ENCODE results near the gene NEUROG3.

NEUROG3 gene

GRCh38 chr10:69609077-69609476 is 35.9 kb upstream of the NEUROG3 start:
- CTCF ChIA-PET: no interaction called here
- no peaks in the 10 kb centered on the region for H3K36me3 ChIP-seq (ENCODE audit: control insufficient read depth in 4 of 4, insufficient read depth in 4 of 4, low read length in 3 of 4)
- POLR2A ChIA-PET: no interaction called here
- H3K27ac ChIP-seq (ENCODE audit: insufficient read depth in 1 of 2, low read depth in 1 of 2, low read length in 2 of 2, poor library complexity in 1 of 2, severe bottlenecking in 2 of 2): no peak overlapping the region
- H3K27me3 ChIP-seq (replicated peaks in 2 of 5; ENCODE audit: control insufficient read depth in 4 of 5, insufficient read depth in 5 of 5, low read length in 4 of 5): peaks cover 0 to 2% (median 0%) of the 10 kb centered on the region in 5 experiments
- no peak overlapping the region for H3K4me3 ChIP-seq (ENCODE audit: control insufficient read depth in 1 of 7, extremely low read depth in 1 of 7, insufficient read depth in 4 of 7, low read depth in 2 of 7, low read length in 6 of 7)
- no peaks in the 10 kb centered on the region for H3K4me1 ChIP-seq (ENCODE audit: control extremely low read depth in 1 of 4, control insufficient read depth in 4 of 4, insufficient read depth in 4 of 4, low read length in 3 of 4)
- no peak for DNase-seq
- no CpG with 5 or more reads among the region's 1 CpG for WGBS (ENCODE audit: insufficient coverage)
- H3K9me3 ChIP-seq (ENCODE audit: control extremely low read depth in 1 of 5, control insufficient read depth in 4 of 5, insufficient read depth in 2 of 5, low read depth in 1 of 5, low read length in 4 of 5): peaks cover 0 to 18% (median 5%) of the 10 kb centered on the region in 5 experiments

GRCh38 chr10:69600761-69601330 is 27.6 kb upstream of the NEUROG3 start:
- ChIA-PET POLR2A (no interaction called here), CTCF (interaction anchor here (1.3 to 1.5 kb wide), 2 partner anchors 10 to 37 kb away, joined by 3 to 4 read pairs; no protein-coding TSS in a partner anchor)
- no peaks in the 10 kb centered on the region for H3K4me1 ChIP-seq (ENCODE audit: control extremely low read depth in 1 of 4, control insufficient read depth in 4 of 4, insufficient read depth in 4 of 4, low read length in 3 of 4)
- peaks cover 7 to 31% (median 10%) of the 10 kb centered on the region in 5 experiments for H3K27me3 ChIP-seq (replicated peaks in 2 of 5; ENCODE audit: control insufficient read depth in 4 of 5, insufficient read depth in 5 of 5, low read length in 4 of 5)
- no peak overlapping the region for H3K27ac ChIP-seq (ENCODE audit: insufficient read depth in 1 of 2, low read depth in 1 of 2, low read length in 2 of 2, poor library complexity in 1 of 2, severe bottlenecking in 2 of 2)
- H3K36me3 ChIP-seq (ENCODE audit: control insufficient read depth in 4 of 4, insufficient read depth in 4 of 4, low read length in 3 of 4): no peaks in the 10 kb centered on the region
- DNase-seq: no peak
- H3K9me3 ChIP-seq (ENCODE audit: control extremely low read depth in 1 of 5, control insufficient read depth in 4 of 5, insufficient read depth in 2 of 5, low read depth in 1 of 5, low read length in 4 of 5): peaks cover 0 to 3% (median 0%) of the 10 kb centered on the region in 5 experiments
- no peak overlapping the region for H3K4me3 ChIP-seq (ENCODE audit: control insufficient read depth in 1 of 7, extremely low read depth in 1 of 7, insufficient read depth in 4 of 7, low read depth in 2 of 7, low read length in 6 of 7)
- WGBS (ENCODE audit: insufficient coverage): 98% methylated on average over 4 of the region's 5 CpGs

- no peak overlapping the region for H3K4me3 ChIP-seq (ENCODE audit: control insufficient read depth in 1 of 7, extremely low read depth in 1 of 7, insufficient read depth in 4 of 7, low read depth in 2 of 7, low read length in 6 of 7)
- ChIA-PET POLR2A (no interaction called here), CTCF (no interaction called here)
- H3K27me3 ChIP-seq (replicated peaks in 2 of 5; ENCODE audit: control insufficient read depth in 4 of 5, insufficient read depth in 5 of 5, low read length in 4 of 5): peaks cover 0 to 22% (median 11%) of the 10 kb centered on the region in 5 experiments
- peaks cover 0 to 3% (median 0%) of the 10 kb centered on the region in 4 experiments for H3K4me1 ChIP-seq (ENCODE audit: control extremely low read depth in 1 of 4, control insufficient read depth in 4 of 4, insufficient read depth in 4 of 4, low read length in 3 of 4)
- 17% methylated on average over 3 of the region's 3 CpGs for WGBS (ENCODE audit: insufficient coverage)
- no peak for DNase-seq
- H3K36me3 ChIP-seq (ENCODE audit: control insufficient read depth in 4 of 4, insufficient read depth in 4 of 4, low read length in 3 of 4): no peaks in the 10 kb centered on the region
- peaks cover 0 to 8% (median 2%) of the 10 kb centered on the region in 5 experiments for H3K9me3 ChIP-seq (ENCODE audit: control extremely low read depth in 1 of 5, control insufficient read depth in 4 of 5, insufficient read depth in 2 of 5, low read depth in 1 of 5, low read length in 4 of 5)
- no peak overlapping the region for H3K27ac ChIP-seq (ENCODE audit: insufficient read depth in 1 of 2, low read depth in 1 of 2, low read length in 2 of 2, poor library complexity in 1 of 2, severe bottlenecking in 2 of 2)
These were observed 15.1 kb upstream of the NEUROG3 start for GRCh38 chr10:69588358-69588757.

GRCh38 chr10:69584624-69585023 is 11.4 kb upstream of the NEUROG3 start:
- no peak for DNase-seq
- Histone ChIP-seq H3K27me3 (replicated peaks in 2 of 5; ENCODE audit: control insufficient read depth in 4 of 5, insufficient read depth in 5 of 5, low read length in 4 of 5) (peaks cover 11 to 43% (median 19%) of the 10 kb centered on the region in 5 experiments), H3K36me3 (ENCODE audit: control insufficient read depth in 4 of 4, insufficient read depth in 4 of 4, low read length in 3 of 4) (no peaks in the 10 kb centered on the region), H3K4me1 (ENCODE audit: control extremely low read depth in 1 of 4, control insufficient read depth in 4 of 4, insufficient read depth in 4 of 4, low read length in 3 of 4) (peaks cover 0 to 3% (median 0%) of the 10 kb centered on the region in 4 experiments), H3K4me3 (ENCODE audit: control insufficient read depth in 1 of 7, extremely low read depth in 1 of 7, insufficient read depth in 4 of 7, low read depth in 2 of 7, low read length in 6 of 7) (no peak overlapping the region), H3K27ac (ENCODE audit: insufficient read depth in 1 of 2, low read depth in 1 of 2, low read length in 2 of 2, poor library complexity in 1 of 2, severe bottlenecking in 2 of 2) (no peak overlapping the region), H3K9me3 (ENCODE audit: control extremely low read depth in 1 of 5, control insufficient read depth in 4 of 5, insufficient read depth in 2 of 5, low read depth in 1 of 5, low read length in 4 of 5) (peaks cover 0 to 12% (median 2%) of the 10 kb centered on the region in 5 experiments)
- CTCF ChIA-PET: interaction anchor here (1.4 kb wide), 1 partner anchor 9 kb away, joined by 3 read pairs; no protein-coding TSS in a partner anchor
- 97% methylated on average over 3 of the region's 3 CpGs for WGBS (ENCODE audit: insufficient coverage)
- POLR2A ChIA-PET: no interaction called here

- H3K36me3 ChIP-seq (ENCODE audit: control insufficient read depth in 4 of 4, insufficient read depth in 4 of 4, low read length in 3 of 4): no peaks in the 10 kb centered on the region
- POLR2A ChIA-PET: no interaction called here
- no peak overlapping the region for H3K27ac ChIP-seq (ENCODE audit: insufficient read depth in 1 of 2, low read depth in 1 of 2, low read length in 2 of 2, poor library complexity in 1 of 2, severe bottlenecking in 2 of 2)
- H3K4me1 ChIP-seq (ENCODE audit: control extremely low read depth in 1 of 4, control insufficient read depth in 4 of 4, insufficient read depth in 4 of 4, low read length in 3 of 4): no peaks in the 10 kb centered on the region
- H3K9me3 ChIP-seq (ENCODE audit: control extremely low read depth in 1 of 5, control insufficient read depth in 4 of 5, insufficient read depth in 2 of 5, low read depth in 1 of 5, low read length in 4 of 5): peaks cover 0 to 11% (median under 1%) of the 10 kb centered on the region in 5 experiments
- no peak for DNase-seq
- no peak overlapping the region for H3K4me3 ChIP-seq (ENCODE audit: control insufficient read depth in 1 of 7, extremely low read depth in 1 of 7, insufficient read depth in 4 of 7, low read depth in 2 of 7, low read length in 6 of 7)
- H3K27me3 ChIP-seq (replicated peaks in 2 of 5; ENCODE audit: control insufficient read depth in 4 of 5, insufficient read depth in 5 of 5, low read length in 4 of 5): peaks cover 11 to 59% (median 29%) of the 10 kb centered on the region in 5 experiments
- 68% methylated on average over 2 of the region's 2 CpGs for WGBS (ENCODE audit: insufficient coverage)
- CTCF ChIA-PET: no interaction called here
These were observed 9.9 kb upstream of the NEUROG3 start for GRCh38 chr10:69583106-69583505.

GRCh38 chr10:69580435-69580834 is 7.2 kb upstream of the NEUROG3 start:
- H3K27me3 ChIP-seq (replicated peaks in 2 of 5; ENCODE audit: control insufficient read depth in 4 of 5, insufficient read depth in 5 of 5, low read length in 4 of 5): peaks cover 10 to 76% (median 39%) of the 10 kb centered on the region in 5 experiments
- no peak overlapping the region for H3K27ac ChIP-seq (ENCODE audit: insufficient read depth in 1 of 2, low read depth in 1 of 2, low read length in 2 of 2, poor library complexity in 1 of 2, severe bottlenecking in 2 of 2)
- 89% methylated on average over 3 of the region's 5 CpGs for WGBS (ENCODE audit: insufficient coverage)
- peaks cover 0 to 4% (median 0%) of the 10 kb centered on the region in 5 experiments for H3K9me3 ChIP-seq (ENCODE audit: control extremely low read depth in 1 of 5, control insufficient read depth in 4 of 5, insufficient read depth in 2 of 5, low read depth in 1 of 5, low read length in 4 of 5)
- no peak overlapping the region for H3K4me3 ChIP-seq (ENCODE audit: control insufficient read depth in 1 of 7, extremely low read depth in 1 of 7, insufficient read depth in 4 of 7, low read depth in 2 of 7, low read length in 6 of 7)
- ChIA-PET POLR2A (no interaction called here), CTCF (interaction anchor here (0.8 kb wide), 1 partner anchor 13 kb away, joined by 3 read pairs; no protein-coding TSS in a partner anchor)
- H3K36me3 ChIP-seq (ENCODE audit: control insufficient read depth in 4 of 4, insufficient read depth in 4 of 4, low read length in 3 of 4): no peaks in the 10 kb centered on the region
- no peak for DNase-seq
- no peaks in the 10 kb centered on the region for H3K4me1 ChIP-seq (ENCODE audit: control extremely low read depth in 1 of 4, control insufficient read depth in 4 of 4, insufficient read depth in 4 of 4, low read length in 3 of 4)

GRCh38 chr10:69579464-69580060 is 6.3 kb upstream of the NEUROG3 start:
- peaks cover 6 to 77% (median 47%) of the 10 kb centered on the region in 5 experiments for H3K27me3 ChIP-seq (replicated peaks in 2 of 5; ENCODE audit: control insufficient read depth in 4 of 5, insufficient read depth in 5 of 5, low read length in 4 of 5)
- CTCF ChIA-PET: no interaction called here
- POLR2A ChIA-PET: no interaction called here

More at GRCh38 chr10:69579464-69580060, 6.3 kb upstream of the NEUROG3 start:
- no peak for DNase-seq
- no peak overlapping the region for H3K4me3 ChIP-seq (ENCODE audit: control insufficient read depth in 1 of 7, extremely low read depth in 1 of 7, insufficient read depth in 4 of 7, low read depth in 2 of 7, low read length in 6 of 7)
- WGBS (ENCODE audit: insufficient coverage): 18% methylated on average over 3 of the region's 8 CpGs
- no peak overlapping the region for H3K27ac ChIP-seq (ENCODE audit: insufficient read depth in 1 of 2, low read depth in 1 of 2, low read length in 2 of 2, poor library complexity in 1 of 2, severe bottlenecking in 2 of 2)
- peaks cover 0 to under 1% (median under 1%) of the 10 kb centered on the region in 4 experiments for H3K4me1 ChIP-seq (ENCODE audit: control extremely low read depth in 1 of 4, control insufficient read depth in 4 of 4, insufficient read depth in 4 of 4, low read length in 3 of 4)
- peaks cover 0 to 4% (median 0%) of the 10 kb centered on the region in 5 experiments for H3K9me3 ChIP-seq (ENCODE audit: control extremely low read depth in 1 of 5, control insufficient read depth in 4 of 5, insufficient read depth in 2 of 5, low read depth in 1 of 5, low read length in 4 of 5)
- H3K36me3 ChIP-seq (ENCODE audit: control insufficient read depth in 4 of 4, insufficient read depth in 4 of 4, low read length in 3 of 4): no peaks in the 10 kb centered on the region

All from common myeloid progenitor, CD34-positive (primary cell).